Measurements from ENCODE around the gene TRMT1.
"Not testable (repeated sequence)": the region's sequence is repeated elsewhere in the genome, so short reads cannot be mapped to it uniquely, and the experiment has no call there.

Gene TRMT1
- long read RNA-seq, transcript TRMT1-222 (16 exons, 2,127 nt) = minor isoform, 6 of 1,024 reads
- long read RNA-seq, transcript TRMT1-203 (16 exons, 2,263 nt) = minor isoform, 112 of 1,024 reads
- long read RNA-seq, transcript TRMT1-202 (17 exons, 2,142 nt) = major isoform, 628 of 1,024 reads
- long read RNA-seq, transcript TRMT1-201 (15 exons, 2,179 nt) = minor isoform, 13 of 1,024 reads
- long read RNA-seq, partial matches to known transcripts = 26 of 1,024 reads
- long read RNA-seq, other reads (novel, unspliced or antisense) = 239 of 1,024 reads

DNA sequence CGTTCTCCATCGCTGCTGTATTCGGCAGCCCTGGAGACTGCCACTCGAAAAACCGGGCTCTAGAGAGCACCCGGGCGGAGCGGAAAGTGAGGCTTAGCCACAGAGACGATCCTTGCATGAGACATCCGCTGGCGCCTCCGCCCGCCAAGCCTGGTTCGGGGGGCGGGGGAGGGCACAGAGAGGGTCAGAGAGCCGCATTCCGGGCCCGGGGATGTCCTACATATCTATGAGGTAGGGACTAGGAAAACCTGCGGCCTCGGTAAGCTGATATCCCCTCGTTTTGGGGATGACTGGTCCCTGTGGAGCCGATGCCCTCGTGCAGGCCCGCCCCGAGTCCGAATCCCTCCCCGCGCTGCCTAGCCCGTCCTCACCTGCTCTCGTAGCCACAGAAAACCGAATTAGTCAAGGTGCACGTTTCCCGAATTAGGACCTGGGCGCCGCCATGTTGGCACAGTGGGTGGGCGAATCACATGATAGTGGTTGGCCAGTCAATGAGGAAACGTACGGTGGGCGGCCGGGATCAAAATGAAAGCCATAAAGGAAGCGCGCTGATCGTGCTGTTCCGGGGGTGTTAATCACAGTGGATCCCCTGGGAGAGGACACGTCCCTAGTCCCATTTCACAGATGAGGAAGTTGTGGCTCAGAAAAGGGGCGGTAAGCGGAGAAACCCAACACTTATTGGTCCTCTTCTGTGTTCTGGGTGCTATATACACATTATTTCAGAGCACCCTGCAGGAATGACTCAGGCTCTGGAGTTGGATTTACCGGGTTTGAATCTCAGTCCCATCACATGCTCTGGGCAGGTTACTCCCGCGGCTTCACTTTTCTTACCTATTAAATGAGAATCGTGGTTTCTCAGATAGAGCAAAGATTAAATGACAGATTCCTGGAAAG, at the start of gene TRMT1:
Gene TRMT1, minus strand, starts transcription at position 459 of the 894 bp plus-strand sequence. Its CDS starts 341 bp downstream, at position 118.
- peak; percentile 96 to 98 for DNase-seq (ENCODE audit: low read depth in 1 of 2, low spot score in 1 of 2)
- Histone ChIP-seq H3K27ac (replicated peaks) (peak within 1 kb of the TSS; percentile 83), H3K4me3 (replicated peaks; ENCODE audit: insufficient read depth, low read length) (peak within 1 kb of the TSS; percentile 98), H3K27me3 (ENCODE audit: insufficient read depth, poor library complexity, severe bottlenecking) (no peaks in the 10 kb centered on the region)
- TF ChIP-seq SPI1 (IDR thresholded peaks at IDR 0.05; ENCODE audit: borderline replicate concordance, low read depth) (no peak; the same call in 1 of the 2 replicates), GABPA (IDR thresholded peaks at IDR 0.05; ENCODE audit: low read depth) (peak; percentile 56; the same call in 1 of the 2 replicates), POLR2AphosphoS5 (IDR thresholded peaks at IDR 0.05; ENCODE audit: low read depth) (peak; percentile 72)
- TF ChIP-seq, protein P1, sequence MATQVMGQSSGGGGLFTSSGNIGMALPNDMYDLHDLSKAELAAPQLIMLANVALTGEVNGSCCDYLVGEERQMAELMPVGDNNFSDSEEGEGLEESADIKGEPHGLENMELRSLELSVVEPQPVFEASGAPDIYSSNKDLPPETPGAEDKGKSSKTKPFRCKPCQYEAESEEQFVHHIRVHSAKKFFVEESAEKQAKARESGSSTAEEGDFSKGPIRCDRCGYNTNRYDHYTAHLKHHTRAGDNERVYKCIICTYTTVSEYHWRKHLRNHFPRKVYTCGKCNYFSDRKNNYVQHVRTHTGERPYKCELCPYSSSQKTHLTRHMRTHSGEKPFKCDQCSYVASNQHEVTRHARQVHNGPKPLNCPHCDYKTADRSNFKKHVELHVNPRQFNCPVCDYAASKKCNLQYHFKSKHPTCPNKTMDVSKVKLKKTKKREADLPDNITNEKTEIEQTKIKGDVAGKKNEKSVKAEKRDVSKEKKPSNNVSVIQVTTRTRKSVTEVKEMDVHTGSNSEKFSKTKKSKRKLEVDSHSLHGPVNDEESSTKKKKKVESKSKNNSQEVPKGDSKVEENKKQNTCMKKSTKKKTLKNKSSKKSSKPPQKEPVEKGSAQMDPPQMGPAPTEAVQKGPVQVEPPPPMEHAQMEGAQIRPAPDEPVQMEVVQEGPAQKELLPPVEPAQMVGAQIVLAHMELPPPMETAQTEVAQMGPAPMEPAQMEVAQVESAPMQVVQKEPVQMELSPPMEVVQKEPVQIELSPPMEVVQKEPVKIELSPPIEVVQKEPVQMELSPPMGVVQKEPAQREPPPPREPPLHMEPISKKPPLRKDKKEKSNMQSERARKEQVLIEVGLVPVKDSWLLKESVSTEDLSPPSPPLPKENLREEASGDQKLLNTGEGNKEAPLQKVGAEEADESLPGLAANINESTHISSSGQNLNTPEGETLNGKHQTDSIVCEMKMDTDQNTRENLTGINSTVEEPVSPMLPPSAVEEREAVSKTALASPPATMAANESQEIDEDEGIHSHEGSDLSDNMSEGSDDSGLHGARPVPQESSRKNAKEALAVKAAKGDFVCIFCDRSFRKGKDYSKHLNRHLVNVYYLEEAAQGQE (IDR thresholded peaks at IDR 0.05; ENCODE audit: insufficient replicate concordance, low read depth) = peak; percentile 36

- peak overlapping the region; percentile 80; the same call in 1 of the 2 replicates for H3K27ac ChIP-seq (replicated peaks)
- not testable (repeated sequence) for H3K4me3 ChIP-seq (replicated peaks; ENCODE audit: insufficient read depth, low read length); DNase-seq (ENCODE audit: low read depth in 1 of 2, low spot score in 1 of 2); H3K27me3 ChIP-seq (ENCODE audit: insufficient read depth, poor library complexity, severe bottlenecking)
These were observed 49.6 kb upstream of the TRMT1 start for GRCh38 chr19:13166151-13166550.

GRCh38 chr19:13165162-13165997, 48.8 kb upstream of the TRMT1 start:
- peak overlapping the region; percentile 69 for H3K27ac ChIP-seq (replicated peaks)
- no peaks in the 10 kb centered on the region for H3K27me3 ChIP-seq (ENCODE audit: insufficient read depth, poor library complexity, severe bottlenecking)
- no peak for DNase-seq (ENCODE audit: low read depth in 1 of 2, low spot score in 1 of 2)
- no peak overlapping the region for H3K4me3 ChIP-seq (replicated peaks; ENCODE audit: insufficient read depth, low read length)
- TF ChIP-seq, protein P1 (IDR thresholded peaks at IDR 0.05; ENCODE audit: insufficient replicate concordance, low read depth) = no peak
- TF ChIP-seq GABPA (IDR thresholded peaks at IDR 0.05; ENCODE audit: low read depth) = no peak

GRCh38 chr19:13164343-13165161, 48.0 kb upstream of the TRMT1 start:
- Histone ChIP-seq H3K4me3 (replicated peaks; ENCODE audit: insufficient read depth, low read length) (0 out of 2 replicates have a peak overlapping the region, but pooled peaks have one; percentile 6), H3K27ac (replicated peaks) (peak overlapping the region; percentile 69), H3K27me3 (ENCODE audit: insufficient read depth, poor library complexity, severe bottlenecking) (no peaks in the 10 kb centered on the region)
- peak in 1 of 2 experiments; percentile 65 for DNase-seq (ENCODE audit: low read depth in 1 of 2, low spot score in 1 of 2)
- TF ChIP-seq, protein P2, sequence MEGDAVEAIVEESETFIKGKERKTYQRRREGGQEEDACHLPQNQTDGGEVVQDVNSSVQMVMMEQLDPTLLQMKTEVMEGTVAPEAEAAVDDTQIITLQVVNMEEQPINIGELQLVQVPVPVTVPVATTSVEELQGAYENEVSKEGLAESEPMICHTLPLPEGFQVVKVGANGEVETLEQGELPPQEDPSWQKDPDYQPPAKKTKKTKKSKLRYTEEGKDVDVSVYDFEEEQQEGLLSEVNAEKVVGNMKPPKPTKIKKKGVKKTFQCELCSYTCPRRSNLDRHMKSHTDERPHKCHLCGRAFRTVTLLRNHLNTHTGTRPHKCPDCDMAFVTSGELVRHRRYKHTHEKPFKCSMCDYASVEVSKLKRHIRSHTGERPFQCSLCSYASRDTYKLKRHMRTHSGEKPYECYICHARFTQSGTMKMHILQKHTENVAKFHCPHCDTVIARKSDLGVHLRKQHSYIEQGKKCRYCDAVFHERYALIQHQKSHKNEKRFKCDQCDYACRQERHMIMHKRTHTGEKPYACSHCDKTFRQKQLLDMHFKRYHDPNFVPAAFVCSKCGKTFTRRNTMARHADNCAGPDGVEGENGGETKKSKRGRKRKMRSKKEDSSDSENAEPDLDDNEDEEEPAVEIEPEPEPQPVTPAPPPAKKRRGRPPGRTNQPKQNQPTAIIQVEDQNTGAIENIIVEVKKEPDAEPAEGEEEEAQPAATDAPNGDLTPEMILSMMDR (IDR thresholded peaks at IDR 0.05; ENCODE audit: insufficient read depth, low read length) = no peak
- peak; percentile 79 for TF ChIP-seq SPI1 (IDR thresholded peaks at IDR 0.05; ENCODE audit: borderline replicate concordance, low read depth)

Data from HL-60 (cell line).